OCI-LY1 (cell line): ENCODE data around the gene BAG5.
"Not testable (repeated sequence)": the region's sequence is repeated elsewhere in the genome, so short reads cannot be mapped to it uniquely, and the experiment has no call there.

Experiments used
- EZH2 ChIP-seq: fragments of 200-600 bp; sonication (generic), shearing (Covaris generic); IDR thresholded peaks from 2 replicates; pipeline ENCODE4 v1.8.0; 2017; ENCODE audit warnings: borderline replicate concordance, mixed run types, mild to moderate bottlenecking, antibody characterized with exemption, low read length, moderate library complexity, mixed read lengths
- TF ChIP-seq, protein P1 (sequence below): fragments of 200-600 bp; sonication (generic), shearing (Covaris generic); IDR thresholded peaks from 2 replicates; pipeline ENCODE4 v1.5.1; 2017; ENCODE audit warnings: mild to moderate bottlenecking, antibody characterized with exemption, low read length, moderate library complexity, mixed read lengths

DNA sequence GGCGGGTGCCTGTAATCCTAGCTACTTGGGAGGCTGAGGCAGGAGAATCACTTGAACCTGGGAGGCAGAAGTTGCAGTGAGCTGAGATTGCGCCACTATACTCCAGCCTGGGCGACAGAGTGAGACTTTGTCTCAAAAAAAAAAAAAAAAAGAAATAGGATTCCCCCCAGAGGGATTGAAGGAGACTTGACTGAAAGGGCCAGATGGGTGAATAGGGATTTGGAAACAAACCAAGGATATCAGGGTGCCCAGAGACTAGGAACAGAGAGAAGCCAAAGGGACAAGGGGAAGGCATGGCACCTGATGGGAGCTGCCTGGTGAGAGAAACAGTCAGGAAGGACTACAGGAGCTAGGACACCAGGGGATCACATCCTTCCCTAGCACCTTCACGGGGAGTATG lies 46.6 kb upstream of the BAG5 start:
- TF ChIP-seq, protein P1, sequence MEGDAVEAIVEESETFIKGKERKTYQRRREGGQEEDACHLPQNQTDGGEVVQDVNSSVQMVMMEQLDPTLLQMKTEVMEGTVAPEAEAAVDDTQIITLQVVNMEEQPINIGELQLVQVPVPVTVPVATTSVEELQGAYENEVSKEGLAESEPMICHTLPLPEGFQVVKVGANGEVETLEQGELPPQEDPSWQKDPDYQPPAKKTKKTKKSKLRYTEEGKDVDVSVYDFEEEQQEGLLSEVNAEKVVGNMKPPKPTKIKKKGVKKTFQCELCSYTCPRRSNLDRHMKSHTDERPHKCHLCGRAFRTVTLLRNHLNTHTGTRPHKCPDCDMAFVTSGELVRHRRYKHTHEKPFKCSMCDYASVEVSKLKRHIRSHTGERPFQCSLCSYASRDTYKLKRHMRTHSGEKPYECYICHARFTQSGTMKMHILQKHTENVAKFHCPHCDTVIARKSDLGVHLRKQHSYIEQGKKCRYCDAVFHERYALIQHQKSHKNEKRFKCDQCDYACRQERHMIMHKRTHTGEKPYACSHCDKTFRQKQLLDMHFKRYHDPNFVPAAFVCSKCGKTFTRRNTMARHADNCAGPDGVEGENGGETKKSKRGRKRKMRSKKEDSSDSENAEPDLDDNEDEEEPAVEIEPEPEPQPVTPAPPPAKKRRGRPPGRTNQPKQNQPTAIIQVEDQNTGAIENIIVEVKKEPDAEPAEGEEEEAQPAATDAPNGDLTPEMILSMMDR = not testable (repeated sequence)
- TF ChIP-seq EZH2 = not testable (repeated sequence)
